Anterior cingulate cortex (tissue), 58 donors: ENCODE results near the gene AOPEP.
A peak's percentile ranks its signal among the peaks of the same experiment; 100 is the strongest.

Experiments
- DNase-seq, 58 donors: peaks; one replicate each; lab custom pipeline; 2025; lab: John Stamatoyannopoulos, UW

Gene AOPEP

GRCh38 chr9:95022657-95023056 lies 296.2 kb downstream of the AOPEP start:
- no peak for DNase-seq

- peak in 1 of 58 donors; percentile 26 for DNase-seq
Observed at GRCh38 chr9:95023217-95024003, 296.9 kb downstream of the AOPEP start.

- DNase-seq: peak in 8 of 58 donors; percentile 18 to 55 (median 38)
Observed at GRCh38 chr9:95024097-95024671, 297.7 kb downstream of the AOPEP start.

GRCh38 chr9:95025213-95026147 lies 299.0 kb downstream of the AOPEP start:
- DNase-seq: peak in 12 of 58 donors; percentile 18 to 54 (median 46)

- DNase-seq: no peak
Observed at GRCh38 chr9:95026148-95026524, 299.6 kb downstream of the AOPEP start.

GRCh38 chr9:95027914-95028852 lies 301.7 kb downstream of the AOPEP start:
- DNase-seq: no peak

- no peak for DNase-seq
Observed at GRCh38 chr9:95028853-95029219, 302.3 kb downstream of the AOPEP start.

GRCh38 chr9:95029288-95029687 lies 302.8 kb downstream of the AOPEP start:
- no peak for DNase-seq

GRCh38 chr9:95029720-95030119 lies 303.2 kb downstream of the AOPEP start:
- DNase-seq: no peak

- no peak for DNase-seq
Observed at GRCh38 chr9:95030344-95030743, 303.8 kb downstream of the AOPEP start.

- DNase-seq: no peak
Observed at GRCh38 chr9:95030920-95031642, 304.6 kb downstream of the AOPEP start.

GRCh38 chr9:95031711-95032461 lies 305.4 kb downstream of the AOPEP start:
- peak in 12 of 58 donors; percentile 20 to 72 (median 40) for DNase-seq

- no peak for DNase-seq
Observed at GRCh38 chr9:95032580-95033341, 306.3 kb downstream of the AOPEP start.

GRCh38 chr9:95035846-95036245 lies 309.3 kb downstream of the AOPEP start:
- no peak for DNase-seq

GRCh38 chr9:95036676-95037075 lies 310.2 kb downstream of the AOPEP start:
- peak in 4 of 58 donors; percentile 25 to 56 (median 38) for DNase-seq

GRCh38 chr9:95037789-95038521 lies 311.5 kb downstream of the AOPEP start:
- DNase-seq: no peak

- no peak for DNase-seq
Observed at GRCh38 chr9:95038666-95039065, 312.2 kb downstream of the AOPEP start.
